PC-9 (cell line): Measurements from ENCODE around the gene PFKP. TPM values are rescaled to one million over a fixed set of nuclear protein-coding genes. Genes with fewer than 3 reads are reported as not detected.

Source experiments
- BruUV-seq: library from RNA; stranded (reverse); fragments of 400-500 nt; replicated peaks from 2 replicates; lab custom pipeline; 2021; lab: Mats Ljungman, UMichigan
- CTCF ChIA-PET: fragments of 300-600 bp; sonication (Branson Sonifier 250); formaldehyde crosslinking; loops from one replicate; lab custom pipeline; 2022; ENCODE audit warnings: antibody characterized with exemption; lab: Charles Lee
- POLR2A ChIA-PET: fragments of 300-600 bp; sonication (Branson Sonifier 250); formaldehyde crosslinking; loops from one replicate; lab custom pipeline; 2022; ENCODE audit warnings: antibody characterized with exemption; ENCODE audit not compliant: unreplicated experiment; lab: Charles Lee
- DNase-seq, 2 experiments: peaks; one replicate each; pipeline versions ENCODE4 v3.0.0 to v3.0.0-alpha.2; 2015 to 2022; ENCODE audit warnings: mixed read lengths in 1 of 2
- H2AFZ ChIP-seq: fragments of 200-600 bp; sonication (generic); 2 replicates; pipeline ENCODE4 v1.8.1; 2017; ENCODE audit warnings: antibody characterized with exemption
- H3F3A ChIP-seq: fragments of 200-600 bp; sonication (generic); 2 replicates; pipeline ENCODE4 v1.8.1; 2017; ENCODE audit warnings: antibody characterized with exemption, mild to moderate bottlenecking, low read depth; ENCODE audit not compliant: insufficient read depth
- H3K27ac ChIP-seq: fragments of 200-600 bp; sonication (generic); 2 replicates; pipeline ENCODE4 v1.6.1; 2016; ENCODE audit warnings: mixed run types
- H3K27me3 ChIP-seq: fragments of 200-600 bp; sonication (generic); 2 replicates; pipeline ENCODE4 v1.6.1; 2016; ENCODE audit warnings: low read depth, mixed run types; ENCODE audit not compliant: insufficient read depth
- H3K36me3 ChIP-seq: fragments of 200-600 bp; sonication (generic); 2 replicates; pipeline ENCODE4 v1.6.1; 2016; ENCODE audit warnings: low read depth, mixed run types
- H3K4me1 ChIP-seq: fragments of 200-600 bp; sonication (generic); replicated peaks from 2 replicates; pipeline ENCODE4 v1.6.1; 2016; ENCODE audit warnings: mixed run types; ENCODE audit not compliant: insufficient read depth
- H3K4me2 ChIP-seq: fragments of 200-600 bp; sonication (generic); 2 replicates; pipeline ENCODE4 v1.6.1; 2017; ENCODE audit warnings: mixed run types
- H3K4me3 ChIP-seq: fragments of 200-600 bp; sonication (generic); 2 replicates; pipeline ENCODE4 v1.6.1; 2016; ENCODE audit warnings: mixed run types
- H3K79me2 ChIP-seq: fragments of 200-600 bp; sonication (generic); 2 replicates; pipeline ENCODE4 v1.6.1; 2017; ENCODE audit warnings: low read depth, mixed run types
- H3K9me2 ChIP-seq: fragments of 200-600 bp; sonication (generic); 2 replicates; pipeline ENCODE4 v1.8.1; 2017; ENCODE audit warnings: mild to moderate bottlenecking; ENCODE audit not compliant: insufficient read depth
- H3K9me3 ChIP-seq: fragments of 200-600 bp; sonication (generic); 2 replicates; pipeline ENCODE4 v1.8.1; 2016; ENCODE audit warnings: low read depth; ENCODE audit not compliant: insufficient read depth
- H4K20me1 ChIP-seq: fragments of 200-600 bp; sonication (generic); 2 replicates; pipeline ENCODE4 v1.8.1; 2017; ENCODE audit not compliant: insufficient read depth
- EZH2 ChIP-seq: fragments of 200-600 bp; sonication (generic); IDR thresholded peaks from 2 replicates; pipeline ENCODE4 v1.8.0; 2017; ENCODE audit warnings: antibody characterized with exemption, low read depth
- intact Hi-C: fragments of 100-400 bp; cut with micrococcal nuclease; formaldehyde crosslinking; loops from one replicate; pipeline ENCODE4 v1.10.0; 2022; ENCODE audit not compliant: unreplicated experiment
- total RNA-seq: library from RNA; stranded (reverse); gene quantifications from 2 replicates; pipeline ENCODE4 v1.2.3, GENCODE V29; 2021
- TF ChIP-seq, protein P1 (sequence below): fragments of 200-600 bp; sonication (generic); conservative IDR thresholded peaks from 2 replicates; pipeline ENCODE4 v1.6.1; 2017; ENCODE audit warnings: mixed run types, antibody characterized with exemption, mild to moderate bottlenecking, moderate library complexity

PFKP gene
- total RNA-seq, 1 experiment from 2014 or later, result 234 TPM

DNA sequence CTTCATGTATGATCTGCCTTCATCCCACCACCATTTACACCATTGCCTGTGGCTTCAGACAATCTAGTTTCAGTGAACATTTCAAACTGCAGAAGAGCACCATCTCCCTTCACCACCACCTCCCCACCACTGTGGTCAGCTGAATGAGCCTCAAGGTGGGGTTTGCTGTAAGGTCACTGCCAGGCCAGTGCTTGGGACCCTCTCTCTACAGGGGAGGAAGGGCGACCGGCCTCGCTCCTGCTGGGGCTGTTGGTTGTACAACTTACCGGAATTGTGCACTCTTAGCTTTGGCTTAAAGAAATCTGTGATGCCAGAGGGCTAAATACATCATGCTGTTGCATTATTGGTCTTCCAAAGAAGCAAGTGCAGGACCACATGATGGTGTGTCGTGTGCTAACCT is 26.6 kb downstream of the PFKP start:
- Histone ChIP-seq H2AFZ (no peak overlapping the region), H3K4me2 (peak overlapping the region; percentile 70), H4K20me1 (no peaks in the 10 kb centered on the region), H3K4me1 (peaks cover 64% of the 10 kb centered on the region), H3K27me3 (no peaks in the 10 kb centered on the region), H3K9me2 (no peaks in the 10 kb centered on the region), H3K9me3 (no peaks in the 10 kb centered on the region), H3F3A (peaks cover 48% of the 10 kb centered on the region), H3K27ac (peak overlapping the region; percentile 99), H3K4me3 (no peak overlapping the region), H3K36me3 (0 out of 2 replicates have a peak, but pooled peaks cover 4% of the 10 kb centered on the region), H3K79me2 (peaks cover 63% of the 10 kb centered on the region)
- ChIA-PET CTCF (no interaction called here), POLR2A (interaction anchor here (0.6 kb wide), 1 partner anchor 23 kb away, joined by 14 read pairs; no protein-coding TSS in a partner anchor)
- TF ChIP-seq, protein P1, sequence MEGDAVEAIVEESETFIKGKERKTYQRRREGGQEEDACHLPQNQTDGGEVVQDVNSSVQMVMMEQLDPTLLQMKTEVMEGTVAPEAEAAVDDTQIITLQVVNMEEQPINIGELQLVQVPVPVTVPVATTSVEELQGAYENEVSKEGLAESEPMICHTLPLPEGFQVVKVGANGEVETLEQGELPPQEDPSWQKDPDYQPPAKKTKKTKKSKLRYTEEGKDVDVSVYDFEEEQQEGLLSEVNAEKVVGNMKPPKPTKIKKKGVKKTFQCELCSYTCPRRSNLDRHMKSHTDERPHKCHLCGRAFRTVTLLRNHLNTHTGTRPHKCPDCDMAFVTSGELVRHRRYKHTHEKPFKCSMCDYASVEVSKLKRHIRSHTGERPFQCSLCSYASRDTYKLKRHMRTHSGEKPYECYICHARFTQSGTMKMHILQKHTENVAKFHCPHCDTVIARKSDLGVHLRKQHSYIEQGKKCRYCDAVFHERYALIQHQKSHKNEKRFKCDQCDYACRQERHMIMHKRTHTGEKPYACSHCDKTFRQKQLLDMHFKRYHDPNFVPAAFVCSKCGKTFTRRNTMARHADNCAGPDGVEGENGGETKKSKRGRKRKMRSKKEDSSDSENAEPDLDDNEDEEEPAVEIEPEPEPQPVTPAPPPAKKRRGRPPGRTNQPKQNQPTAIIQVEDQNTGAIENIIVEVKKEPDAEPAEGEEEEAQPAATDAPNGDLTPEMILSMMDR, result no peak
- no peak for TF ChIP-seq EZH2
- DNase-seq, result no peak
- BruUV-seq, result no TSS peak
- intact Hi-C loops, result no loop called here

DNA sequence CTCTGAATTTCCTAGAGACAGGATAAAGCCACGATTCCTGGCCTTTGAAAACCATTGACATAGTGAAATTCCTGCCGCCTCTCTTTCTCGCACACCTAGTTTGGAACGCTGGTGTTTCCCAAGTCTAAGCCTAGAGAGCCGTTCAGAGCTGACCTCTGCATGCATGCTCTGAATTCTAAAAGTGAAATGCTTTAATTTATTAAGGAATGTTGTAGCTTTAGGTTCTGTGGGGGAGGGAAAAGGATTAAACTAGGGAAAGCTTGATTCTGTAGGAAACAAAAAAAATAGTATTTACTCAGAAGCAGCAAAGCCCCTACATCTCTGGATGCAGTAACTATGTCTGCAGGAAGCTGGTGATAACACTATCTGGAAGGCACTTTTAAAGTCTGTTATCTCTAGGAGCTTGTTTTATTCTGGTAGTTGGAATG is 27.3 kb downstream of the PFKP start:
- peaks cover 64% of the 10 kb centered on the region for H3K4me1 ChIP-seq
- H2AFZ ChIP-seq, result no peak overlapping the region
- no peak for DNase-seq
- H3K79me2 ChIP-seq, result peaks cover 65% of the 10 kb centered on the region
- no peaks in the 10 kb centered on the region for H4K20me1 ChIP-seq
- intact Hi-C loops, result loop anchor here (1.0 kb wide), 2 partner anchors 13 to 51 kb away; no protein-coding TSS in a partner anchor
- POLR2A ChIA-PET, result interaction anchor here (0.6 to 1.2 kb wide), 6 partner anchors 13 to 1985 kb away, joined by 3 to 14 read pairs (median 4); no protein-coding TSS in a partner anchor
- H3K9me2 ChIP-seq, result no peaks in the 10 kb centered on the region
- H3K36me3 ChIP-seq, result 0 out of 2 replicates have a peak, but pooled peaks cover 4% of the 10 kb centered on the region
- H3K27me3 ChIP-seq, result no peaks in the 10 kb centered on the region
- peaks cover 48% of the 10 kb centered on the region for H3F3A ChIP-seq
- no peaks in the 10 kb centered on the region for H3K9me3 ChIP-seq
- H3K4me2 ChIP-seq, result peak overlapping the region; percentile 70
- BruUV-seq, result no TSS peak
- CTCF ChIA-PET, result no interaction called here
- peak overlapping the region; percentile 99 for H3K27ac ChIP-seq
- H3K4me3 ChIP-seq, result peak overlapping the region; percentile 25; the same call in 1 of the 2 replicates
- TF ChIP-seq, protein P1, result no peak
- TF ChIP-seq EZH2, result no peak

DNA sequence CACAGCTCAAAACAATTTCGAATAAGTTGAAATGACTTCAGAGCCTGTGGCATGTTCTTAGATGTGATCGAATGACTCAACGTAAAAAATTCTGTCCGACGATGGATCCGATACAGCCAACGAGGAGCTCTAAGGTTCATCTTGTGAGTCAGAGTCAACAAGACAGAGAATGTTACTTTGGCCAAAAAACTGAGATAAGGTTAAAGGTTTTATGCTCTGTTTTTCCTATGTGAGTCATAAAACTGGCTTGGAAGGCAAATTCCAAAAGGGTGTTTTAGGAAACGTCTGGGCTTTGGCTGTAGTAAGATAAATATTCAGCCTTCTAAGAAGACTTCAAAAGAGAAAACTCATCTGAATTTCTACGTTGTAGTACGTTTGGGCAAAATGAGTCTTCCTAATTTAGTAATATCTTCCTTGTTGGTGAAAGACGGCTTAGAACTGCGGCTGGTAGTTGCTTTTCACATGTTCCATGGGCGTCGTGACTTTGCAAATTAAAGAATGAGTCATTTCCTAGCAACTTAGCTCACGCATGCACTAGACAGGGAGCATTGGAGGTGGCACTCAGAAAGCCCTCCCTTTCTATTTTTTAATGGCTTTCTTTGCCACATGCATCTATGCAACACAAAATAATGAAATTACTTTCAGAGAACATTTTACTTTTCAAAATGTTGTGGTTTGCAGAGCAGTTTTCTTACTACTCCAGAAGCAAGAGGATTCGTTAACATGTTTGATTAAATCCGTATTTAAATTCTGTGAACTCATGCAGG is 28.2 kb downstream of the PFKP start:
- H3K79me2 ChIP-seq, result peaks cover 56% of the 10 kb centered on the region
- no TSS peak for BruUV-seq
- no peak for TF ChIP-seq EZH2
- TF ChIP-seq, protein P1, result no peak
- no peaks in the 10 kb centered on the region for H3K9me3 ChIP-seq
- POLR2A ChIA-PET, result interaction anchor here (0.6 to 1.2 kb wide), 6 partner anchors 12 to 1986 kb away, joined by 3 to 10 read pairs (median 4); no protein-coding TSS in a partner anchor
- H3K4me2 ChIP-seq, result peak overlapping the region; percentile 70
- H3F3A ChIP-seq, result peaks cover 40% of the 10 kb centered on the region
- H3K4me1 ChIP-seq, result peaks cover 54% of the 10 kb centered on the region
- intact Hi-C loops, result loop anchor here (1.0 kb wide), 2 partner anchors 12 to 52 kb away; no protein-coding TSS in a partner anchor
- peak overlapping the region; percentile 99 for H3K27ac ChIP-seq
- H3K36me3 ChIP-seq, result 0 out of 2 replicates have a peak, but pooled peaks cover 4% of the 10 kb centered on the region
- H3K4me3 ChIP-seq, result peak overlapping the region; percentile 25; the same call in 1 of the 2 replicates
- no peaks in the 10 kb centered on the region for H3K9me2 ChIP-seq
- H3K27me3 ChIP-seq, result no peaks in the 10 kb centered on the region
- DNase-seq, result peak; percentile 68 to 98
- no peaks in the 10 kb centered on the region for H4K20me1 ChIP-seq
- CTCF ChIA-PET, result interaction anchor here (0.9 kb wide), 1 partner anchor 26 kb away, joined by 3 read pairs; no protein-coding TSS in a partner anchor
- no peak overlapping the region for H2AFZ ChIP-seq
